Cerebellar cortex (tissue), 1 donor: ENCODE results near the gene ZBED4.
"Not testable (repeated sequence)": the region's sequence is repeated elsewhere in the genome, so short reads cannot be mapped to it uniquely, and the experiment has no call there.

Experiments
- DNase-seq: peaks from one replicate; pipeline ENCODE4 v3.0.0-alpha.2; 2015; ENCODE audit warnings: low spot score

The ZBED4 gene

DNA sequence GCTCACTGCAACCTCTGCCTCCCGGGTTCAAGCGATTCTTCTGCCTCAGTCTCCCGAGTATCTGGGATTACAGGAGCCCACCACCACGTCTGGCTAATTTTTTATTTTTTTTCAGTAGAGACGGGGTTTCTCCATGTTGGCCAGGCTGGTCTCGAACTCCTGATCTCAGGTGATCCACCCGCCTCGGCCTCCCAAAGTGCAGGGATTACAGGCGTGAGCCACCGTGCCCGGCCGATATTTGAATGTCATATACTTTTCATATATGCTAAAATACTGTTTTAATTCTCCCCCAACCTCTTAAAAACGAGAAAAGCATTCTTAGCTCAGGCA is 1.1 kb upstream of the ZBED4 start:
- not testable (repeated sequence) for DNase-seq

DNA sequence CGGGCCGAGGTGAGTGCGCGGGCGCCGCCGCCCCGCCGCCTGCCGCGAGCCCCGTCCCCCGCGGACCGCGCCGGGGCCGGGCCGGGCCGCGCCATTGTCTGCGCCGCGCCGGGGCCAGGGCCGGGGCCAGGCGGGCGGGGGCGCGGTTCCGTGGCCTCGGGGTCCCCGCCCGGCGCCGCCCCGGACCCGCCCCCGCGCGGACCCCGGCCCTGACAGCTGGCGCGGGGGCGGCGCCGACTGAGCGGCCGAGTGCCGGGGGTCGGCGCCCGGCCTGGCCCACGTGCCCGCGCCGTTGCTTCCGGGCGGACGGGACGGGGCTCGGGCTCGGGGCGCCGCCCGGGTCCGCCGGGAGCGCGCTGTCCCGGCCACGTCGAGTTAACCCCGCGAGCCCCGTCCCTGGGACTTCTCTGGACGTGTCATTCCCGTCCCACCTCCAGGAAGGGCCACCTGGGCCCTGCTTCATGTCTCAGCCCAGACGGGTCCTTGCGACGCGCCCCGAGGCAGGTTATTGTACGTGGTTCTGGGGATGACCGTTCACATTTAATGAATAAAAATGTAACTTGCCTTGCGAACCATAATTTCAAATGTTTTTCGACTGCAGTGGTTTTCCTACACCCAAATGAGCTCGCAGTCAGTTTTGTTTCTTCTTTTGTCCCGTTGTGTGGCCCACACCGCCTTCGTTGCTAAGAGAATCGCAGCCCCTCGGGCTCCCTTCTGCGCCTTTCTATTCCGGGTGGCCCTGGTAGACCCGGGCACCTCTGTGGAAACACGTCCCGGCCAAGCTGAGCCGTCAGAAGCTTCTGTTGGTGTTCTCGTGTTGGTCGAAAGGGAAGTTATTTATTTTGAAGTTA is 562 bp downstream of the ZBED4 start:
- DNase-seq = peak; percentile 25

DNA sequence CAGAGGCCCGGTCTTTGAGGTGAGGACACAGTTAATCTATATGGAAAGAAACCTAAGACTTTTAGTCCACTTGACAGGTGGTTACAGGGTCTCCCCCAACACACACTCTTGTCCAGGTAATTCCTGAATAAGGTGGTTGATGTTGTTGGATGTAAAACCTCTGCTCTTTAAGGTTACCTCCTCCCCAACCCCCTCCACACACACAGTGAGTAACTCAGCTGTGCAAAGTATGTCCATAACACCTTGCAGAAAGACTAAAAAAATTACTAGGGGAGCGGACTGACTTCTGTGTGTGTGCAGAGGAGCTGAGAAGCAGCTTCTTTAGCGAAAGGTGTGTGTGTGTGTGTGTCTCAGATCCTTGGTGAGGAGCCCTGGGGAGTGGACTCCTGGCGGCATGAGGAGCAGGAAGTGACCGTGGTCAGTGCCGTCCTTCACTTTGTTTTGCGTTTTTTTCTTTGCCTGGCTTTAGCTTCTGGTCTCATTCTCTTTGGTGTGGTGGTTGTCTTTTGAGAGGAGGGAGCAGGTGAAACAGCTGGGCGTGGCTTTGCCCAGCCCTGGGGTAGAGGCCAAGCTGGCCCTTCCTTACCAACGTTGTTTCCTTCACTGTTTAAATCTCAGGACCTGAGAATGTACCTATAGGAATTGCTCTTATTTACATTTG is 1.7 kb downstream of the ZBED4 start:
- no peak for DNase-seq

DNA sequence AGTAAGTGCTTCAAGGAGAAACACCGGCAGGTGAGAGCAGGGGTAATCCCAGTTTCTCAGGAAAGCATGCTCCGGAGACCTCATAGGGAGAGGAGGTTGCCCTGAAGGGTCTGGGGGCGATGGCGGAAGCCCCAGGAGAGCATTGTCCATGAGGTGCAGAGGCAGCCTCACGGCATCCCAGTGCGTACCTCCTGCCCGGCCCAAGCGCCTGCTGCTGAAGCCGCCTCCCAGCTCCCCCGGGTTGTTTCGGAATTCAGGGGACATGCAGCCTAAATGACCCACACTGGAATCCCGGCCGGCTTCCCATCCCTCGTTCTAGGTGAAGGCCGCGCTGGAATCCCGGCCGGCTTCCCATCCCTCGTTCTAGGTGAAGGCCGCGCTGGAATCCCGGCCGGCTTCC is 2.7 kb downstream of the ZBED4 start:
- DNase-seq = no peak

DNA sequence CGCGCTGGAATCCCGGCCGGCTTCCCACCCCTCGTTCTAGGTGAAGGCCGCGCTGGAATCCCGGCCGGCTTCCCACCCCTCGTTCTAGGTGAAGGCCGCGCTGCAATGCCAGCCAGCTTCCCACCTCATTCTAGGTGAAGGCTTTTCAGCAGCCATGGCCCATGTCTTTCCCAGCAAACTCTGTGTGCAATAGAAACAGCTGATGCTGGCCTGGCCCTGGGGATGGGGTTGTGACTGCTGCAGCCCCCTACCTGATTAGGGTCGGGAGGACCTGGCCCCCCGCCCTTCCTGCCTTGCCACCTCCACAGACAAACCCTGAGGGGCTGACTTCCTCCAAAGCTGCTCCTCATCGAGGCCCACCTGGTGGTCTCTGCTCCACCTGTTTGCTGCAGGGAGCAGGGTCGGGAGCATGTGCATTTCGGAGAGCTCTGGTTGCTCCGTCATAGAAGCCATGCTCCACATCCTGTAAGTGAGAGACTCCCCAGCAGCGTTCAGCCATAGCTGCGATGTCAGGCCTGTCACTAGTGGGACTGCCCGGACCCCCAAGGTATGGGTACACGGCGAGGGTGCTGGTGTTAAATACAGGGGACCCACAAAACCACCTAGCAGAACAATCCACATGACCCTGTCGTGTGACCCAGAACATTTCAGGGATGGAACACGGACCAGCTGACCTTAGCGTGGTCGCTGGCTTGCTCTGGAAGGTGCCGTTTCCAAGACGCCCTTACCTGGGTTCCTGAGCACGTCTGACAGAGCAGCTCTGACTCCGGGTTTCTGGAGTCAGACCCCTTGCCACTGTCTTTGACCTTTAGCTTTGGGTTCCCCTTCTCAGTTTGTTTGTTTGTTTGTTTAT is 3.3 kb downstream of the ZBED4 start:
- DNase-seq = no peak

DNA sequence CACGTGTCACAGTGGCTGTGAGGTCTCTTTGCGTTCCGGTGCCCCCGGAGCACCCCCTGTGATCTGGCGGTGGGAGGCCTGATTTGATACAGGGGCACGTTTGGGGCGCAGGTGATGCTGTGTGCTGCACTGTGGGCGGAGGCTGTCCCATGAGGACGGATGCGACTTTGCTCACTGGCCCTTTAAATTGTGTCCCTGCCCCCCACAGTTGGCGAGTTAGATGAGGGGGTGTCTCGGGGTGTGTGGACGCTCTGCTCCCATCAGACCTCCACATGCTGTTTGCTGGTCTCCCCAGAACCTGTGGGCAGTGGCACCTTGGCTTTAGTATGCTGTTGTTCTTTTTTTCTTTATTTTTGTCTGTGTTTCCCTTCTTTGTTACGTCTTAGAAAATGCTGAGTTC is 5.2 kb downstream of the ZBED4 start:
- DNase-seq = no peak

DNA sequence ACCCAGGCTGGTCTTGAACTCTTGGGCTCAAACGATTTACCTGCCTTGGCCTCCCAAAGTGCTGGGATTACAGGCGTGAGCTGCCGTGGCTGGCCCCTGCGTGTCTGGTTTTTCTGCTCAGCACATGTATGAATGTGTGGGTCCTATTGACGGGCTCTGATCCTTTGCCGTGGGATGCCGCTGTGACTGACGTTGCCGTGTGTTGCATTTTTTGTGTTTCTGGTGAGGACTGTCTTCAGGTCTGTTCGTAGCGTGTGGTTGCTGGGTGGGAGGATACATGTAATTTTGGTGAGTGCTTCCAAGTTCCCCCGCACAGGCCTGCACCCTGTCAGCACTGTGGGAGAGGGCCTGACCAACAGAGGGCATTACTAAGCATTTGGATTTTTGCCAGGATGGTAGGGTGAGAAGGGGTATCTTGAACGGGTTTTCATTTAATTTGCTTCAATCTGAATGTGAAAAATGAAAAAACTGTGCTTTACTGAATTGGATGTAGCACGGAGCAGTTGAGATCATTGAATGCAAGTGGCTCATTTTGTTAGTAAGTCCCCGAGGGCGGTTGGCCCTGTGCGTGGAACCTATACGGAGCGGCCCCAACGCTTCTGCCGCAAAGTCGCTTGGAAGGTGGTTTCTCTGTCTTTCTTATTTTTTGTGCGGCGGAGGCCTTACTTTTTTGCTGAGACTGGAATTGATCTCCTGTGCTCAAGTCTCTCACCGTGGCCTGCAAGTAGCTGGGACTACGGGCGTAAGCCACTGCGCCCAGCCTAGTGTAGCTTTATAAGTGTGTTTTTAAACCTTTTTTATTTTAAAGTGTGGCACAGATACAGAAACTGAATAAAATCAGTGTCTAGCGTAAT is 8.2 kb downstream of the ZBED4 start:
- no peak for DNase-seq

DNA sequence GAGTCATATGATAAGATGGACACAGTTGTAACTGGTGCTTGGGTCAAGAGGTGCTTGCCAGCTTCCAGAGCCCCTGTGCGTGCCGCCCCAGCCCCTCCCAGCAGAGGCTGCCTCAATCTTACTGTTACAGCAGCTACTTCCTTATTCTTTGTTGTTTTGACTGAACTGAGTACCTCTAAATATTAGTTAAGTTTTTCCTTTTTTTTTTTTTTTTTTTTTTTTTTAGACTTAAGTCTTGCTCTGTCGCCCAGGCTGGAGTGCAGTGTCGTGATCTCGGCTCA is 8.8 kb downstream of the ZBED4 start:
- DNase-seq = no peak

DNA sequence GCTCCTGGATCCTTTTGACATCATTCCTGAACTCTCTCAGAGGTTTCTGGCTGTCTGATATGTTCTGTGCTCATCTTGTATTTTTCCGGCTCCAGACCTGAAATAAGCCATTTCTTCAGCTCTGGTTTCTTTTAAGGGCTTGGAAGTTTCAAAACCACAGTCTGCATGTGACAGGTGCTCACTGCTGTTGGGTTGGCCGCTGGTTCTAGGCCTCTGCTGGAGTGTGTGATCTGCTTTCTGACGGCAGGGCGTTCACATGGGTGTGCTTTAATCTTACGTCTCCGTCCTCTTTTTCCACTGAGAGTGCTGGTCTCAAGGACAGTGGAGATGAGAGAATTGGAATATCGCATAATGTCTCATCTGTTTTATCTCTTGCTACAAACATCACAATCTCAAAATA is 10.3 kb downstream of the ZBED4 start:
- no peak for DNase-seq

DNA sequence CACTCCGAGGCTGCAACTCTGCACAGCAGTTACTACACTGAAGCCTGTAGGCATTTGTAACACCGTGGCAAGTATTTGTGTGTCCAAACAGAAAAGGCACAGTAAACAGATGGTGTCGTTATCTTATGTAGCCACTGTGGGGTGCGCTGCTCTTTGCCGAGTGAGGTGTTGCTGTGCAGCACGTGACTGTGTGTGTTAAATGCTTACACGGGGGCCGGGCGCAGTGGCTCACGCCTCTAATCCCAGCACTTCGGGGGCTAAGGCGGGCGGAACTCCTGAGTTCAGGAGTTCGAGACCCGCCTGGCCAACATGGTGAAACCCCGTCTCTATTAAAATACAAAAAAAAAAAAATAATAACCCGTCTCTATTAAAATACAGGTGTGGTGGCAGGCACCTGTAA is 11.5 kb downstream of the ZBED4 start:
- no peak for DNase-seq

DNA sequence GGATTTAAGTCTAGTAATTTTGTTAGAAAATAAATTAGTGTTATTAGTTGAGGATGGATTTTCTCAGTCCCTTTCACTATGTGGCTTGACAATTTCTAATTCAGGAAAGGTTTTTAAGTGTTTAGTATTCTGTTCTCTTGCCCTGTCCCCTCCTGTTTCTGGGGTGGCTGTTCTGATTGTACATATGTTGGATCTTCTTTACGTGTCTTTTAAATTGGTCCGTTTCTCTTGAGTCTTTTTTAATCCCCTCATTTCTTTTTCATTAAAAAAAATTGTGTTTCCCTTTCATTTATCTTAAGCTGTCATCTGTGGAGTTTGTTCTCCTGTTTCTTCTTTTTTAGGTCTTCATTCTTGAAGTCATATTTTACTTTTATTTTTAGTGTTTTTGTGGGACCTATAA is 12.5 kb downstream of the ZBED4 start:
- DNase-seq = no peak

DNA sequence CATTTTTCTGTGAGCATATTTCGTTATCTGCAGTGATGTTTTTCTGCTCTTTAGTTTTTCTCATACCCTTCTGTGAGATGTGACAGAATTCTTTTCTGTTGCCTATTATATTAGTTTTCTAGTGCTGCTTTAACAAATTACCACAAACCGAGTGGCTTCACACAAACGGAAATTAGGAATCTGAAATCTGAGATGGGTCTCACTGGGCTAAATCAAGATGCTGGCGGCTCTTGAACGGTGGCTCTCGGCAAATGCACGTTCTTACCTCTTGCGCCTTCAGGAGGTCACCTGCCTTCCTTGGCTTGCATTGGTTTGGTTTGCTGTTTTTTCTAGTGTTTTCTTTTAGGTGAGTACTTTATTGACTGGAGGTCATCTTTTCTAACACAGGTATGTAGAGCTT is 13.0 kb downstream of the ZBED4 start:
- DNase-seq = no peak

DNA sequence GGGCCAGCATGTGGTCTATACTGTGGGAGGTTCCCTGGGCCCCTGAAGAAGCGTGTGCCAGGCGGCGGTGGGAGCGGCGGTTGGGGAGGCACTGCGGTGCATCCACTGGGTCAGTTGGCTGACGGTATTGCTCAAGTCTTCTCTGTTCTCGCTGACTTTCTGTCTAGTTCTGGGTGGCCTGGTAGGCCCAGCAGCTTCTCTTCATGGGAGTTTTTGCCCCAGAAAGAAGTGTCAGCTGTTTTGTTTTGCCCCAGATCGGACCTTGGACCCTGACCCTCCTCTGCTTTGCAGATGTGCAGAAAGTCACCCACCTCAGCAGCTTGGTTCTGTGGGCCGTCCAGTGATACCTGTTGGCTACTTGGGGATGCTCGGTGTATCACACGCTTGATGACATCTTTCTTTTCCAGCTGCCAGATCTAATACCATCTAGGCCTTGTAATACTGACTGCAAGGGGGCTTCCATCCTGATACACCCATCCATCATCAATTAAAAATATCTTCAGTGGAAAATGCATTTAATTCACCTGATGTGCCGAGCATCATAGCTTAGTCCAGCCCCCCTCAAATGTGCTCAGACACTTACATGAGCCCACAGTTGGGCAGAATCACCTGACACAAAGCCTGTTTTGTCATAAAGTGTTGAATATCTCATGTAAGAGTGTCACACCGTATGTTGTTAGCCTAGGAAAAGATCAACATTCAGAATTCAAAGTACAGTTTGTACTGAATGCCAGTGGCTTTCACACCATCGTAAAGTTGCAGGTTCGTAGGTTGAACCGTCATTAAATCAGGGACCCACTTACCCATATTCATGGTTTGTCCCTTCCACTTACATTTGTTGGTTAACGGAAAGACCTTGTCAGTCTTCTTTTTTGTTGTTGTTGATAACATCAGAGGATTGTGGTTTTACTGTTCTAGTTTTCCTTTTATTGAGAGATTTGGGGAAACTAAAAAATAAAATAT is 13.9 kb downstream of the ZBED4 start:
- no peak for DNase-seq

DNA sequence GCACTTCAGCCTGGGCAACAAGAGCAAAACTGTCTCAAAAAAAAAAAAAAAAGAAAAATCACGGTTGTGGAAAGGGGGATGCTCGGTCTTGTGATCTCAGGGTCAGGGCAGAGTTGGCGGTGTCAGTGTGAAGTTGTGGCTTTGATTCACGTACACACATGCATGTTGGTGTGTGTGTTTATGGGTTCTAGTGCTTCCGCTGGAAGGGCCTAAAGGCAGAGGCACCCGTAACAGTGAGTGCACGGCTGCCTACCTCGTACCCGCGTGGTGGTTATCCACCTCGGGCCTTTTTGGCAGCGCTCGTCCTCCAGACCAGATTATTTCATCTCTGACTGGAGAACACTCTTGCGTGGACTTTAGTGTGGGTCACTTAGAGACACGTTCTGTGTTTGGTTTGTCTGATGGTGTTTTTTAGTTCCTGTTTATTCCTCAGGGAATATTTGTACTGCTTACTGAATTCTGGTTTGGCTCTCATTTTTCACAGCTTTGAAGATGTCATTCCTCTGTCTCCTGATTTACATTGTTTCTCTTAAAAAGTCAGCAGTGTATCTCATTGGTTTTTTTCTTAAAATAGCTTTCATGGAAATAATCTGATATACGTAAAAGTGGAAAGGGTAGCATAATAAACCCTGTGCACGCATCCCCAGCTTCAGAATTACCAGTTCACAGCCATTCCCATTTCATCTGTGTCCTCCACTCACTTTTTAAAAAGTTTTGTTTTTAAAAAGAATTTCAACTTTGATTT is 15.6 kb downstream of the ZBED4 start:
- DNase-seq = no peak

DNA sequence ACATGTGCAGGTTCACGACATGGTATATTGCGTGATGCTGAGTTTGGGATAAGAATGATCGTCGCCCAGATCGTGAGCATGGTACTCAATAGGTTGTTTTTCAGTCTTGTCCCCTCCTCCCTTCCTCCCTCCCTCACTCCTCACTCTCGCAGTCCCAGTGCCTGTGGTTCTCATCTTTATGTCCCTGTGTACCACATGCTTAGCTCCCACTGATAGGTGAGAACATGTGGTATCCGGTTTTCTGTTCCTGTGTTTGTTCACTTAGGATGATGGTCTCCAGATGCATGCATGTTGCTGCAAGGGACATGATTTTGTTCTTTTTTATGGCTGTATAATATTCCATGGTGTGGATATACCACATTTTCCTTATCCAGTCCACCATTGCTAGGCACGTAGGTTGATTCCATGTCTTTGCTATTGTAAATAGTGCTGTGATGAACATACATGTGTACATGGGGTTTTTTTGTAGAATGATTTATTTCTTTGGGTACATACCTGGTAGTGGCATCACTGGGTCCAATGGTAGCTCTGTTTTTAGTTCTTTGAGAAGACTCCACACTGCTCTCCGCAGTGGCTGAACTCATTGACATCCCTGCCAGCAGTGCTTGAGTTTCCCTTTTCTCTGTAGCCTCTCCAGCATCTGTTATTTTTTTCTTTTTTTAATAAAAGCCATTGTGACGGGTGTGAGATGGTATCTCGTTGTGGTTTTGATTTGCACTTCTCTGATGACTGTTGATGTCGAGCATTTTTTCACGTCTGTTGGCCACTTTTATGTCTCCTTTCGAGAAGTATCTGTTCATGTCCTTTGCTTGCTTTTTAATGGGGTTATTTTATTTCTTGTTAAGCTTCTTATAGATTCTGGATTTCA is 16.4 kb downstream of the ZBED4 start:
- no peak for DNase-seq

DNA sequence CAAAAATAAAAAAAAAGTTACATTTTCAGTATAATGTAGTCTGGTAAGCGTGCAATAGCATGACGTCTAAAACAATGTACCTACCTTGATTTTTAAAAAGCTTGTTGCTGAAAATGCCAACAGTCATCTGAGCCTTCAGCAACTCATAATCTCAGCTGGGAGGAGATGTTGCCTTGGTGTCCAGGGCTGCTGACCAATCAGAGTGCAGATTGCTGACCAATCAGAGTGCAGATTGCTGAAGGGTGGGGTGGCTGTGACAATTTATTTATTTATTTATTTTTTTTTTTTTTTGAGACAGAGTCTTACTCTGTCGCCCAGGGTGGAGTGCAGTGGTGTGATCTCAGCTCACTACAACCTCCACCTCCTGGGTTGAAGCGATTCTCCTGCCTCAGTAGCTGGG is 17.8 kb downstream of the ZBED4 start:
- no peak for DNase-seq

DNA sequence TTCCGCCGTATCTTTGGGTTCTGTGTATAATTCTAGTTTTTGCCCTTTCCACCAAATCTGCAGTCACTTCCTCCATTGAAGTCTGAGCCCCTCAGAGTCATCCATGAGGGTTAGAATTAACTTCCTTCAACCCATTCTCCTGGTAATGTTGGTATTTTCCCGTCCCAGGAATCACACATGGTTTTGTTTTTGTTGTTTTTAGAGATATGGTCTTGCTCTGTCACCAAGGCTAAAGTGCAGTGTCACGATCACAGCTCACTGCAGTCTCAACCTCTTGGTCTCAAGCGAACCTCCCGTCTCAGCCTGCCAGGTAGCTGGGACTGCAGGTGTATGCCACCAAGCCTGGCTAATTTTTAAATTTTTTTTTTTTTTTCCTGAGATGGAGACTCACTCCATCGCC is 18.7 kb downstream of the ZBED4 start:
- no peak for DNase-seq

DNA sequence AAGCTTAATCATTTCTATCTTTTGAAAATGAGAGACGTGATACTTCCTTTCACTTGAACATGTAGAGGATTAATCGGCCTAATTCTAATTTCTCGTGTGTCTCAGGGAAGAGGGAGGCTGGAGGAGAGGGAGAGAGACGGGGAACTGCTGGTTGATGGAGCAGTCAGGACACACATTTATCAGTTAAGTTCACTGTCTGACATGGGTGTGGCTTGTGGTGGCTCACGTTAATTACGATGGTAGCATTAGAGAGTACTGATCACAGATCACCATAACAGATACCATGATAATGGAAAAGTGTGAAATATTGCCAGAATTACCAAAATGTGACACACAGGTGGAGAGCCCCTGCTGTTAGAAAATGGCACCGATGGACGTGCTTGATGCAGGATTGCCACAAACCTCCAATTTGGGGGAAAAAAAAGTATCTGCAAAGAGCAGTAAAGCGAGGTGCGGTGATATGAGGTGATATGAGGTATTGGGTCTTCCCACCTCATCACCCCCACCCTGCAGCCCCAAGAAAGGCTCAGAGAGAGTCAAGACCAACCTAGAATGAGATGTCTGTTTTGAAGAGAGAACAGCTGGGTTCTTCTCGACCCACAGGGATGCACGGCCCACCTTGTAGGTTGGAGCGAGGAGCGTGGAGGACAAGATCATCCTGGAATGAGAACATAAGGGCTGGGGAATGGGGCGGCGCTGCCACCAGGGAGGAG is 19.7 kb downstream of the ZBED4 start:
- no peak for DNase-seq

DNA sequence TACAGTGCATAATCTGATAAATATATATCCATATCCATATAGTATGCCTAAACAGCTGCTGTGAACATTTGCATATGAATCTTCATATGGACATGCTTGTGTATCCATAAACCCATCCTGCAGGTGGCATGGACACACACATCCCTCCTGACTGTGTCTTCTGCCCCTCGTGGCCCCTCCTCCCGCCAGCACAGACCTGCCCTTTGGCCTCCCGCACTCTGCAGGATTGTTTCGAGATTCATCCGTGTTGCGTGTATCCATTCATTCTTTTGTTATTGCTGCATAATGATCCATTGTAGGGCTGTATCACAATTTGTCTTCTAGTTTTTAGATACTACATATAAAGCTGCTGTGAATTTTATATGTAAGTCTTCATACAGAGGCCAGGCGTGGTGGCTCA is 24.0 kb downstream of the ZBED4 start:
- DNase-seq = no peak
